Activated CD4-positive, alpha-beta T cell treated with anti-CD3 and anti-CD28 coated beads, Interleukin-2, Interleukin-4, amounts not matched to agents 100 ng/mL and 50 ng/mL, durations not matched to agents 16 hours and 8 hours (primary cell): ENCODE data around the gene RELL1.
"Not testable (repeated sequence)": the region's sequence is repeated elsewhere in the genome, so short reads cannot be mapped to it uniquely, and the experiment has no call there.

Source experiments
- DNase-seq: peaks from one replicate; pipeline ENCODE4 v3.0.0-alpha.2; 2020; ENCODE audit warnings: low spot score

RELL1 gene

DNA sequence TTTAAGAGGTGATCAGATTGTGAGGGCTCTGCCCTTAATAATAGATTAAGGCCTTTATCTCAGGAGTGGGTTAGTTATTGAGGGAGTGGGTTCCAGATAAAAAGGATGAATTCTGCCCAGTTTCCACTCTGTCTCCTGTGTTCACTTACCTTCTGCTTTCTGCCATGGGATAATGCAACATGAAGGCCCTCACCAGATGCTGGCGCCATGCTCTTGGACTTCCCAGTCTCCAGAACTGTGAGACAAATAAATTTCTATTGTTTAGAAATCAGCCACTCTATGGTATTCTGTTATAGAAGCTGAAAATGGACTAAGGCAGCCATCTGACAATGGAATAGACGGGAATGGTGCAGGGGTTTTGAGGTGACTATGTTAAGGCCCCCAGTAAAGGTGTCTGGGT is 6.9 kb upstream of the RELL1 start:
- no peak for DNase-seq

DNA sequence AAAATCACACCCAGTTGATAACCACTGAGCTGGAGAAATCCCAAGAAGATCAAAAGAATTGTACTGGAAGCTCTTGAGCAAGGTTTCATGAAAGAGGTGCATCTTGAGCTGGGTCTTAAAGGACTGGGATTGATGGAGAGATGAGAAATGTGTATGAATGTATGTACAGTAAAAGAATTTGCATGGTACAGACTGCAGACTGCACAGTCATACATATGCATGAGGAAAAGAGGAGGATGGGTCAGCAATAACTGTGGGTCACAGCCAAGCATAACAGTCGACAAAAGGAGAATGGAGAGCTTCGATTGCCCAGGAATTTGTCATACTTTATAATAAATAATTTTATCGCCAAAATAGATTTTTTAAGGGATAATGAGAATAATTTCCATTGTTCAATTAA is 4.8 kb upstream of the RELL1 start:
- DNase-seq, result no peak

DNA sequence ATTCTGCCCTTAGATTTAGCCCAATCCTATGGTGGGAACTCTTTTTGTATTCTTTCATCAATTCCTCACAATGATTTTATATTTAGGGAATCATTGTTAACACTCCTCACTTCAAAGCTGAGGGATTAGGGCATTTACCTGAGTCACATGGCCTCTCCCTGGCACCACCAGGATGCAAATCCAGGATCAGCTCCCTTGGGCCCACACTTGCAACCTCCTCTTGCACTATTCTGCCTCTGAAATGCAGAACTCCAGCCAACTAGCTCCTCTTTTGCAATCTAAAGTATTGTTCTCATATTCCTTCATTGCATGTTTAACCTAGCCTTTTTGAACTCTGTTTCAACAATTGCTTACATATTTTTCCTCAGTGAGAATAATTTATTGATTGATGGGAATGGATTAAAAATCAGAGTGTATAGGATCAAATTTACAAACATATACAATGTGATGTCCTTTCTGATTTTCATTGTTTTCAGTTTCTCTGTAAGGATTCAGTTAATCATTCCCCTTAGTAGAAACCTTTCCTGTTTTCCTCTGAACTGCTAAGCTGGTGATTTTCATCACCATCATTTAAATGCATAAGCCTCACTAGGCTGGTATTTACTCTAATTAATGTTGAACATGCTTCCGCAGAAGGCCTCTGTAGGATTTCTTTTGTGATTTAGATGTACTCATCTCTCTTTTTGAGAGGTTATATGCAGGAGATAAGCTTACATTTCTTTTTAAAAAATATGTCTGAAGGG is 3.3 kb upstream of the RELL1 start:
- DNase-seq, result no peak

DNA sequence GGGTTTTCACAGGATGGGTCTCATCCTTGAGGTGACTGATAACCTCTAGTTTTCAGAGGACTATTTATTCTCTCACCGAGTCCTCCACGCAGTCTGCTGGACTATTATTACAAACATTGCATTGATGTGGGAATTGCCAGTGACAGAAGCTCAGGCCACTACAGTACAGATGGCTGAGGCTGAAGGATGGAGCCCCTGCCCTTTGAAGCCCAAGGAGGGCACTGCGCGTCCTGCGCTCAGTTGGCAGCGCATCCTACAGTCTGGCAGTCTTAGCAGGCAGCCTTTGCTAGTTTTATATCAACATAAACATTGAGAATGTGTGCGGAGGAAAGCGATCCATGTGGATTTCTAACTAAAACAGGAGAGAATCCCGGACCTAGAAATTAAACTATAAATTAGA is 1.5 kb upstream of the RELL1 start:
- no peak for DNase-seq

DNA sequence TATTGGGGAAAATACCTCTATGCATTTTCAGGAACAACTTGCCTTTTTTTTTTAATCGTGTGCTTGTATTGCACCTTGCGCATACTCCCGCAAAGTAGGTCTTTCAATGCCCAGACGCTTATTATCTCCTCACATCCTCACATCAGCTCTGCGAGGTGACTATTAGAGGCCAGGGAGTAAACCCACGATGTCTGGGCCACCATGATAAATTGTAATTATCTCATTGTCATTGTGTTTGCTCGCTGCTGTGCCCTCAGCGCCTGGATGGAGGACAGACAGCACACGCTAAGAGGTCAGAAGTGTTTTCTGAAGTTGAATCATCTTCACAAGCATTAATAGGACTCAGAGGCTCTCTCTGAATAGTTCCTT is 1.0 kb upstream of the RELL1 start:
- DNase-seq, result no peak

DNA sequence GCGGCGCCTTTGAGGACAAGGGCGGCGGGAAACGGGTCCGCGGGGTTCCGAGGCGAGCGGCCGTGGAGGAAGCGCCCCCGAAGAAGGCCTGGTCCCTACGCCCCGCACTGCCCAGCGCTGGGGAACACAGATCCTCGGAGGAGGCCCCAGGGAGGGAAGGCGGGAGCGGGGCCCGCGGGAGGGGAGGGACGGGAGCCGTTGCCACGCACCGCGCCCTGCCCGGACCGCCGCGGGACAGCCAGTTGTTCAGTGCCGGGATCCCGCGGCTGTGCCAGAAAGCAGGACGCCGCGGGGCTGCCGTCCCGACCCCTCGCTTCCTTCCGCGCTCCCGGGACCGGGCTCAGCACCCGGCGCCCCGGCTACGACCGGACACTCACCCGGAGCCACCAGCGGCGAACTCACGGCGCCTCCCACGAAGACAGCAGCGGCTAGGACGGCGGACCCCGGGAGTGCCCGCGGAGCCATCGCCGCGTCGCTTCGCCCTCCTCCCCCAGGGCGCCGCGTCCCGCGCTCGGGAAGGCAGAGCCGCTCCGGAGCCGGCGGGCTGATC is 278 bp downstream of the RELL1 start:
- DNase-seq, result no peak

DNA sequence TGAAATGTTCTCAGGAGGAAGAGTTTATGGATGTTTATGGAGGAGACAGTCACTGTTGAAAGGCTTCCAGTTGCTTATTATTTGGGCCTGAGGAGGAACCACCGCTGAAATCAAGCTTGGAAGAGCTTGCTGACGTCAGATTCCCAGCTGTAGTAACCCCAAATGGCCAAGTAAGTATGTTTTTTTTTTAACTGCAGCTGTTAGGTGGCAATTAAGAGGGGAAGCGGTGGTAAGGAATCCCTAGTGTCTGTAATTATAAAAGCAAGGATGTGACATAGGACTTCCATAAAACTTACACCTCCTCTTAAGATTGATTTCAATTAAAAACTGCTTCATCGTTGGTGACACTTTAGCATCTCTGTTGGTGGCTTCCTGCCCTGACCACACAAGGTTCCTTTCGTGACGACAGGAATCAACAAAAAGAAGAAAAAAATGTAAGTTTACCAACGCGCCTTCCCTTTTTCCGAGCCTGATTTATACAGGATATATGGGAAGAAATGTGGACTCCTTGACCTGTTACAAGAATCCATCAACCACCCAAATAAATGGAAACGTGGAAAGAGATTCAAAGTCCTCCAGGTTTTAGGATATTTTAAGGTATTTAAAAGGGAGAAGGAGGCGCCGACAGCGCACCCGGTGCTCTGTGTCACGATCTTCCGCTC is 884 bp downstream of the RELL1 start:
- DNase-seq, result peak; percentile 57

DNA sequence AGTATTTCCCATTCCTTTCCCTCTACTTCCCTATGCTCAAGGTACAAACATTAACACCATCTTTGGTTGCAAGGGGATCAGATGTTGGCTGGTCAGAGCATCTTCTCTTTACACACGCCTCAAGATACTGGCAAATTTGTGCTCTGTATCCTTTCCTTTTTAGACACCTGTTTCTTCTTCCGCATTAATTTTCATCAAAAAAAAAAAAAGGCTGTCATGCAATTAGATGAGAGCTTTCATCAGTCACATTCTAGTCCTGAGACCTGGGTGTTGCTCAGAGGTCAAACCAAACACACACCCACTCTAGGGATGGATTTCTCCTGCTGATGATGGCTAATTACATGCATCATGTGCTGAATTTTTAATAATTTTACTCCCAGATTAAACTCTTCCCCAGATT is 2.0 kb downstream of the RELL1 start:
- no peak for DNase-seq

DNA sequence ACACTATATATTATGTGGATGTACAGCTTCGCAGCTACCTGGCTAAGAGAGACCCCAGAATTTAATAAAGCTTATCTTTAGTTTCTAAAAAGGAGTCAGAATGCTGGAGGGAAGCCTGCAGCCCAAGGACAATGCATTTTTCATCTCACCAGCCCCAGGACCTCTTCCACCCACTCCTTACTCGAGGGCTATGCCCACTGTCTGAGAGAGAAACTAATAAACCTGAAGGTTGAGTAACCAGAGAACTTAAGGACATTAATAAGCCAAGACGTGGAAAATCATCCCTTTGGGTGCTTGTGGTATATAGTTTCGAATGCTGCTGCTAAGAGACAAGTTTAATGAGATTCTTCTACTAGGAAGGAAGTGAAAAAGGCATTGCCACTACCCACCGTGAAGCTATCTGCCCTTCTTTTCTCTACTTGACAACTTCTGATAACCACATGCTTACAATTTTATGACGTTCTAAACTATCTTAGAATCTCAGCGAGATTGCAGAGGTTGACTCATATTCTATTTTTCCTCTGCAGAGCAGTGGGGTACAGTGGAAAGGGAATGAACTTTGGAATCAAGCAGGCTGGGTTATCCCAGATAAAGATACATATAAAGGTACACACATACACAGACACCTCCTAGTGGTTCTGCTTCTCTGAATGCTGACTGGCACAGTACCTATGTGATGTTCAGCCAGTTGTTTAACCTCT is 3.3 kb downstream of the RELL1 start:
- DNase-seq, result peak; percentile 45

DNA sequence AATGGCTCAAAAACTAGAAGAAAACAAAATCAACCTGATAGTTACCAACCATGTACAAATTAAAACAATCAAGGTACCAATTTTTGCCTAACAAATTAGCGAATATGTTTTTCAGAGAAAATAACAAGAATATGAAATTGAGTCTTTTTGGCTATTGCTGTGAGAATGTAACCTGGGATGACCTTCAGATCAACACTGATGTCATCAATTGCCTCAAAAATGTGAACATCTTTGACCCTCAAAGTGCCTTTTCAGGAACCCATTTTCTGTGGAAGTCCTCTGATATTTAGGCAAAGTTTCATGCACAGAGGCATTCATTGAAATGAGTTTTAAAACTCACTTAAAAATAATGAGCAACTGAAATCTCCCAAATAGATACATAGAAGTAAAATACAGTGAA is 6.1 kb downstream of the RELL1 start:
- no peak for DNase-seq

DNA sequence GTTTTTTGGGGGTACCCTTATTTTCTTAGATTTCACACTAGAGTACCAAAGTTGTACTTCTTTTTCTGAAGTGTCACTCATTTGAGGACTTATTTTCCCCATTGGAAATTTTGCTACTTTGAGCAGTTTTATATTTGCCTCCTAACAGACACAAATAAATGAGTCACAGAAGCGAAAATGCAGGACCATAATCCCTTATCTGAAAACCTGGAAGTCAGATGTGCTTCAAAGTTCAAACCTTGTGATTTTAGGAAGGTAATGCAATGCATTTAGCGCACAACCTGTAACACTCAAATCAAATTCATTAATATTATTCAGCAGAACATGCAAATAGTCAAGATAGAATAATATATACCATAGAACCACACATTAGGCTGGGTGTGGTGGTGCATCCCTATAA is 6.9 kb downstream of the RELL1 start:
- DNase-seq, result no peak

DNA sequence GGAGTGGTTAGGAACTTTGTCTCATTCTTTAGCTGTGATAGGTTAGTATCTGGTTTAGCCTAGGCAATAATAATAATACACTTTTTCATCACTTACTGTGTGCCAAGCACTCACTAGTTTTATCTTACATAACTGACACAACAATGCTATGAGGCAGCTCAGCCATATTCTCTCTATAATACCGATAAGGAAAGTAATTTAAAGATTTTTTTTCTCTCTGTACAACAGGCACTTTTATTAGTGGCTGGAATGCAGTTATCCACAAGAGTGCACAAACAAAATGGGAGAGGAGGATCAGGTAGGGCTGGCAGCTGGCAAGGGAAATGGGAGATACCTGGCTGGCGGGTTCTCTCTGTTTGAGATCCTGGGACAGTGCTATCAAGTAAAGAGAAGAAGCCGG is 7.6 kb downstream of the RELL1 start:
- DNase-seq, result no peak

DNA sequence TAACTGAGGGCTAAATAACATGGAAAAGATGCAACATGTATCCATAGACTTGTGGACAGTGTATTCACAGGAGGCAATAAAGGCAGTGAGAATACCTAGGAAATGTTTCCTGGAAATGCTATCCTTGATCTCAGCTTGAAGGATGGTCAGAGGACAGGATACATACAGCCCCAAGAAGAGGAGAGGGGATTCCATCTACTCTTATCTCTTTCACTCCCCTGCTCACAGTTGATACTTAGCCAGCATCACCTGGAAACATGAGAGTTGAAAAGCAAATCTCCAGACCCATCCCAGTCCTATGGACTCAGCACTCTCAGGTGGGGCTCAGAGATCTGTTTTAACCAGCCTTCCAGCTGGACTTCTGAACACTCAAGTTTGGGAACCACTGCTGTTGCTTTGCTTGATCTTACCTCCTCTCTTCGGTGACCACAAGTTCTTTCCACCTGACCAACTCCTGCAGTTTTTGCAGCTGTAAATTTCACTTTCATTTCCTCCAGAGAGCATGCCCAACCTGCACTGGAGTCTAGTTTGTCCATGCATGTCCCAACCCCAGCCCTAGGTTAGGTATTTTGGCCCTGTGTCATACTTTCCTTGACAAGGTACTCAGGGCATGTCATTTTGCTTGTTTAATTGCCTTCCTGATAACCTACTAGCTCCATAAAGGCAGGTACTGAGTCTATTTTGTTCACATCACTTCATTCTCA is 10.4 kb downstream of the RELL1 start:
- DNase-seq, result peak; percentile 40

DNA sequence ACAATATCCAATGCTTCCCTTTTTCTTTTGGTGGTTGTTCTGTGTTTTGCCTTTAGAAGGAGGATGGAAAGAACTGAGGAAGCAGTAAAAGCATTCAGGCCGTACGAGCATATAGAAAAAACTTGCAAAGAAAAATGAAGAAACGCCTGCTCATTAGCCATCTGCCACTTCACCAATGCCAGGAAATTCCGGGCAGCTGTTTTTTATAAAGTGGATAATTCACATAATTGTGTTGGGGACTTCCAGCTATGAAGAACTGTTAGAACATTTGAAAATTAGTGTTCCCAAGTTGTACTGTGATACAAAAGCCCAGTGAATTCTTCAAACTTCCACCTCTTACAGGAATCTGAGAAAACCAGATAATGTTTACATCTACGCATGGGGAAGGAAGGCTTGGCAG is 11.7 kb downstream of the RELL1 start:
- DNase-seq, result no peak

DNA sequence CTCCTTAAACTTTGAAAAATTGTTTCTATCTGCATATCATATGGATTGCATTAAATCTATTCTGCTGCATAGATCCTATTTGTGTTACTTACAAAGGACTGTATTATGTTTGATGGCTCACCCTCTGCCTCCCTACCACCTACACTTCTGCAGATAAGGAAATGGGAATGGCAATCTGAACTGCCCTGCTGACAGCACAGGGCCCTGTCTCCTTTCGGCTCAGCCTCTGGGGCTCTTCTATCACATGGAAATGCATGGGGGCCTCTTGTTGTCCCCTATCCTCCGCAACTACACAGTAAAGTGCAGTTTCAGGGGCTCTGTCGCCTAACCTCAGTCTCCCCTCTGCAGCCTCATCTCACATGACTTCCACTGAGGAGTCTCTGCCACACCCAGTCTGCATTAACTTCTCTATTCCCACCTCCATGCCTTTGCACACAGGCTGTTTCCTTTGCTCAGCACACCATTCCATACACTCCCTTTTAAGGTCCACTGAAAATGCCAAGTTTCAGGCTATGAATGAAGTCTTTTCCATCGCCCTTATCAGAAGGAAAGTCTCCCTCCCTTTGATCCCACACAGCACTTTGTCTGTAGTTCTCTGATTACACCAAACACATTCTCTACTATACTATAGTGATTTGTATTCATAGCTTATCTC is 12.5 kb downstream of the RELL1 start:
- no peak for DNase-seq

DNA sequence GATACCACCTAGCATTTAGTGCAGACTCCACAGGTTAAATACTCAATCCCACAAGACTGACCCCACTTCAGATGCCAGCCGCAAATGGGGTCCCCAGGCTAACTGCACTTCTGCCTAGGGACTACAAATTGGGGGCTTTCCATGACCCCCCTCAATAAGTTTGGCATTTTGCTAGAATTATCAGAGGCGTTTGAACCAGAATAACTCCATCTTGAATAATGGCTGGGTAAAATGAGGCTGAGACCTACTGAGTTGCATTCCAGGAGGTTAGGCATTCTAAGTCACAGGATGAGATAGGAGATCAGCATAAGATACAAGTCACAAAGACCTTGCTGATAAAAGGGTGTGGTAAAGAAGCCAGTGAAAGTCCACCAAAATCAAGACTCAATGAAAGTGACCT is 15.1 kb downstream of the RELL1 start:
- DNase-seq, result no peak

DNA sequence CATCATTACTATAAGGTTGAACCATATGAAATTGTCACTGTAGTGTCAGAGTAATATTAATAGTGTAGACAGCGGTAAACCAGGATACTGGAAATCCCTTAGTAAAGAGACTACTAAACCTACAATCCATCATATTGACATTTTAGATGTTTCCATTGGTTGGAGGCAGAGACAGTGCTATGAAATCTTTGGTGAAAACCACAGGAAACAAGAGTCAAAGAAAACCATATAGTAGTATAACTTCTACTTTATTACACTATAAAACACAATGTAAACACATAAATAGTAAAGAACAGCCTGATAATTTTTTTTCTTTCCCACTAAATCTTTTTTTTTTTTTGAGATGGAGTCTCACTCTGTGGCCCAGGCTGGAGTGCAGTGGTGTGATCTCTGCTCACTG is 15.9 kb downstream of the RELL1 start:
- DNase-seq, result no peak

DNA sequence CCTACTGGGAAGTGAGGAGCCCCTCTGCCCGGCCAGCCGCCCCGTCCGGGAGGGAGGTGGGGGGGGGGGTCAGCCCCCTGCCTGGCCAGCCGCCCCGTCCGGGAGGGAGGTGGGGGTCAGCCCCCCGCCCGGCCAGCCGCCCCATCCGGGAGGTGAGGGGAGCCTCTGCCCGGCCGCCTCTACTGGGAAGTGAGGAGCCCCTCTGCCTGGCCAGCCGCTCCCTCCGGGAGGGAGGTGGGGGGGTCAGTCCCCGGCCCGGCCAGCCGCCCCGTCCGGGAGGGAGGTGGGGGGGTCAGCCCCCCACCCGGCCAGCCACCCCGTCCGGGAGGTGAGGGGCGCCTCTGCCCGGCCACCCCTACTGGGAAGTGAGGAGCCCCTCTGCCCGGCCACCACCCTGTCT is 17.1 kb downstream of the RELL1 start:
- DNase-seq, result not testable (repeated sequence)

DNA sequence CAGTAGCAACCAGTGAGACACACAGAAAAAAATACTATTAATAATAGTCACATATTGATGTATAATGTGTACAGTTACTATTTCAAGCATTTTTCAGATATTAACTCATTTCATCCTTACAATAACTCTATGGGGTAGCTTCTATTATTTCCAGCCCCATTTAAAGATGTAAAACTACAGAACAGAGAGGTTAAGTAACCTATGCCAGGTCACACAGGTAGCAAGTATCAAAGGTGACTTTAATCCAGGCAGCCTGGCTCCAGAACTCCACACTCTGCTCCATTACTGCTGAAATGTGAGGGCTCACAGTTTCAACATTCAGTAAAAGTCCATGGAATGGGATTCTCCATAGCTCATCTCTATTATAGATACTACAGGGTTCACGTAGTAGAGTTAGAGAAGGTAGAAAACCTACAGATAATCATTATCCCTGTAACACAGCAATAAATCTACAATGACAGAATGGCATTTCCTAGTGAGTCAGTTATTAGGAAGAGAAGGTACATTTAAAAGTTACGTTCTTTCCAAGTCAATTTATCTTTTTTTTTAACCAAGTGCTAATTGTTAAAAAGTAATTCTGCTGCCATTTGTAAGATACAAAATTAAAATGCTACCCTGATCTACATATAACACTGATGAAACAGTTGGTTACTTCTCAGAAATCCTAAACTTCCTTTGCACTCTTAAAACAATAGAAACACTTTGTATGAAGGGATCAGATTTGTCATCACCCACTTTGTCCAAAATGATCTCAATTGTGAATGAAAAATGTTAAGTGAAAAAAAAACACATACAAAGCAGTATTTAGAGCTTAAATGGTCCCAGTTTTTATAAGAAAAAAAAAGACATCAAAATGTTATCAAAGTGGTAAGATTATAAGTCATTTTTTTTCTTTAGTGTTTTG is 18.7 kb downstream of the RELL1 start:
- no peak for DNase-seq

DNA sequence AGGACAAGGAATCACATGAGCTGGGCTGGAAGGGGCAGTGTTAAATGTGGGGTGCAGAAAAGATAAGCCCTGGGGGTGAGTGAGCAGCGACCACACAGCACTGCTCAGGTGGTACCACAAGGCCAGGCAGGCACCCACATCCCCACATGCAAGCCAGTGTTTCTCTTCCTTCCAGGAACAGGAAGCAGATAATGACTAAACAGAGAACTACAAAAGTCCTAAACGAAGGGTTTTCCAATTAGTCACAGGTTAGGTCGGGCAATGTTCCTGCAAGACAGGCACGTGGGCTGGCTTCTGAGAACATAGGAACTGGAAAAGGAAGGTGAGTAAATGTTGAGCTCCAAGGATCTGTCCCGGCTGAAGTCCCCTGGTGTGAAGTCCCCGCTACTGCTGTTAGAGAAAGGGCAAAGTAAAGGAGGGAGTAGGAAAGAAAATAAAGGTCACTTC is 19.5 kb downstream of the RELL1 start:
- DNase-seq, result peak; percentile 57
